GM12864 (cell line): Measurements from ENCODE around the gene RNF152.

Experiments
- DNase-seq: peaks from one replicate; pipeline ENCODE4 v3.0.0-alpha.2; 2011; ENCODE audit warnings: low read depth
- H3K4me3 ChIP-seq: 2 replicates; pipeline ENCODE4 v1.5.1; 2011; ENCODE audit warnings: mild to moderate bottlenecking, low read depth, low read length, control low read depth
- CTCF ChIP-seq: IDR thresholded peaks from 2 replicates; pipeline ENCODE4 v1.5.1; 2011; ENCODE audit warnings: low read depth, mild to moderate bottlenecking, moderate library complexity, low read length, control low read depth, inconsistent platforms; ENCODE audit errors: missing control alignments

Gene RNF152

GRCh38 chr18:61850756-61851155 is 42.1 kb downstream of the RNF152 start:
- DNase-seq: no peak
- TF ChIP-seq CTCF: no peak
- no peak overlapping the region for H3K4me3 ChIP-seq

GRCh38 chr18:61847164-61847791 is 45.5 kb downstream of the RNF152 start:
- H3K4me3 ChIP-seq: no peak overlapping the region
- no peak for TF ChIP-seq CTCF
- no peak for DNase-seq

GRCh38 chr18:61845197-61845596 is 47.6 kb downstream of the RNF152 start:
- H3K4me3 ChIP-seq: no peak overlapping the region
- TF ChIP-seq CTCF: no peak
- DNase-seq: no peak

DNA sequence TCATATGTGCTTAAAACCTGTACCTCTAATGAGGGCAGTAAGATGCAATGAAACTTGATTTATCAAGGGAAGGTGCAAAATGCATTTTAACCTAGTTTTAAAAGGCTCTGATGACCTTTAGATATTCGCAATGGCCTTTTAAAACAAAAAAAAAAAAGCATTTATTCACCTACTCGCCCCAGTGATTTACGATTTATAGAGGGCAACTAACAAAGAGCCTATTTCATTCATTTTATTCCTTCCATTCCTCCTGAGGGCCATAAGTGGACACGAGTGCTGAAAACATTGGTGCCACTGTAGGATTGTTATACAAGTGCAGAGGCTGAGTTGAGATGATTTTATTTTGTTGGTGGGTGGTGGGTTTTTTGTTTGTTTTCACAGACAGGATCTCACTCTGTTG is 48.1 kb downstream of the RNF152 start:
- DNase-seq: no peak
- no peak overlapping the region for H3K4me3 ChIP-seq
- no peak for TF ChIP-seq CTCF

DNA sequence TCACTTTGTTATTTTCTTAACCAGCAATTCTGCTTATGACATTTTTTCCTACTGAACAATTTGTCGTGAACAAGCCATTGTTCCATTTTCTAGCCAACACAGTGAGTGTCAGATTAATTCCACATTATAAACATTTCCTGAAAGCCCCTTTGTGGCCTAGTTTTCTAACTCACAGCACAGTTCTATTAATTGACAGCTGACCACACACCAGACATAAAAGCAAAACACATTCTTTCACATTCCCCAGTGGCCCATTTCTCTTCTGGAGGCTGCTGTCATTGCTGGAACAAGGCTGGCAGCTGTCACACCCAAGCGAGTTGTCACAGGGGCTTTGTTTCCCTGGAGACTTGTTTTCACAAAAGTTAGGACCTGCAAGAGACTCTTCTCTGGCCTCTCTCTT is 50.7 kb downstream of the RNF152 start:
- TF ChIP-seq CTCF: no peak
- DNase-seq: no peak
- no peak overlapping the region for H3K4me3 ChIP-seq

DNA sequence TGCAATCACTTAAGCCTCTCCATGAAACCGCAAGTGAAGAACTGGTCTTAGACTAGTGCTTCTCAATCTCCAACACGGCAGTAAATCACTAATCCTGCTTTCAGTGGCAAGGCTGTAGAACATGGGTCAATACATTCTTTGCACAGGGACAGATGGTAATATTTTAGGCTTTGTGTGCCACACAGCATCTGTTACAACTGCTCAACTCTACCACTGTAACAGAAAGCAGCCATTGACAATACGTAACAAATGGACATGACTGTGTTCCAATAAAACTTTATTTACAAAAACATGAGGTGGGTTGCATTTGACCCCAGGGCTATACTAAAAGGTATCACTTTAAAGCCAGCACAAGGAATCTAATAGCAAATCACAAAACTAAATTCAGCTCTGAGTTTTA is 51.1 kb downstream of the RNF152 start:
- no peak overlapping the region for H3K4me3 ChIP-seq
- no peak for DNase-seq
- no peak for TF ChIP-seq CTCF

DNA sequence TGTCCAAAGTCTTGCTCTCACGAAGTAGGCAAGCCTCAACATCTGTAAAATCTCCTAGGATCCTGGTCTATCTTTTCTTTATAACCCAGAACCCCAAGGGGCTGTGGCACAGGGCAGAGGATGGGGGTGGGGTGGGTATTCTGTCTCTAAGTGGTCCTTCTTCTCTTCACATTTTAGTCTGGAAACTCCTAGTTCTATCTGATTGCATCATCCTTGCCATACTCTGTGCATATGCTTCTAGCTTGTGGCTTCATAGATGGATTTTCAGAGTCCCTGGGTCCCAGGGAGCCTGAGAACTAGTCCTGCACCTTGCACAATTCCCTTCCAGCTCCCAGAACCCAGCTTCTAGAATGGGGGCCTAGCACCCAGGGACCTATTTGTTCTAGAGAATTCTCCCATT is 52.5 kb downstream of the RNF152 start:
- no peak overlapping the region for H3K4me3 ChIP-seq
- DNase-seq: no peak
- no peak for TF ChIP-seq CTCF
